ENCODE measurements around the gene B4GALNT2. TPM values are rescaled to one million over a fixed set of nuclear protein-coding genes. Genes with fewer than 3 reads are reported as not detected.
A peak's percentile ranks its signal among the peaks of the same experiment; 100 is the strongest.
"Not testable (repeated sequence)": the region's sequence is repeated elsewhere in the genome, so short reads cannot be mapped to it uniquely, and the experiment has no call there.

The B4GALNT2 gene
- total RNA-seq, 3 donors from 2014 or later (not counting 1 experiment from before 2014, with no cell fraction given): 0.05 TPM; not detected in 1

GRCh38 chr17:49162866-49163265, 30.3 kb downstream of the B4GALNT2 start:
- Histone ChIP-seq H3K9me3 (ENCODE audit: control insufficient read depth, insufficient read depth, low read length) (no peaks in the 10 kb centered on the region), H3K36me3 (ENCODE audit: control insufficient read depth, insufficient read depth, low read length) (no peaks in the 10 kb centered on the region), H3K27me3 (ENCODE audit: control insufficient read depth, insufficient read depth, low read length) (peaks cover 4% of the 10 kb centered on the region), H3K27ac (ENCODE audit: low read length) (no peak overlapping the region), H3K4me1 (ENCODE audit: control insufficient read depth, insufficient read depth, low read length) (no peaks in the 10 kb centered on the region), H3K4me3 (ENCODE audit: low read length) (no peak overlapping the region)
- ATAC-seq (no peak), DNase-seq (no peak)
- H3K27ac Mint-ChIP-seq: no peak overlapping the region
- TF ChIP-seq CTCF (IDR thresholded peaks at IDR 0.05): no peak
- no peaks in the 10 kb centered on the region for H3K9me3 Mint-ChIP-seq
- intact Hi-C loops (cut with micrococcal nuclease): no loop called here
- WGBS (ENCODE audit: insufficient coverage): 81% methylated on average over 4 of the region's 4 CpGs
- H3K36me3 Mint-ChIP-seq: no peaks in the 10 kb centered on the region
- no peaks in the 10 kb centered on the region for H3K4me1 Mint-ChIP-seq
- H3K4me3 Mint-ChIP-seq: no peak overlapping the region
- H3K27me3 Mint-ChIP-seq (ENCODE audit: low read depth in 2 of 2): peaks cover 36 to 40% of the 10 kb centered on the region in 2 donors

GRCh38 chr17:49165143-49165542, 32.6 kb downstream of the B4GALNT2 start:
- H3K27ac ChIP-seq (ENCODE audit: low read length): no peak overlapping the region
- H3K36me3 ChIP-seq (ENCODE audit: control insufficient read depth, insufficient read depth, low read length): no peaks in the 10 kb centered on the region
- Mint-ChIP-seq H3K27me3 (ENCODE audit: low read depth in 2 of 2) (peaks cover 39 to 40% of the 10 kb centered on the region in 2 donors), H3K27ac (no peak overlapping the region), H3K4me1 (no peaks in the 10 kb centered on the region), H3K36me3 (no peaks in the 10 kb centered on the region), H3K4me3 (no peak overlapping the region), H3K9me3 (no peaks in the 10 kb centered on the region)
- H3K27me3 ChIP-seq (ENCODE audit: control insufficient read depth, insufficient read depth, low read length): peaks cover 17% of the 10 kb centered on the region
- ATAC-seq (no peak), DNase-seq (no peak)
- intact Hi-C loops (cut with micrococcal nuclease): no loop called here
- 91% methylated on average over 2 of the region's 2 CpGs for WGBS (ENCODE audit: insufficient coverage)
- no peak overlapping the region for H3K4me3 ChIP-seq (ENCODE audit: low read length)
- H3K4me1 ChIP-seq (ENCODE audit: control insufficient read depth, insufficient read depth, low read length): no peaks in the 10 kb centered on the region
- no peak for TF ChIP-seq CTCF (IDR thresholded peaks at IDR 0.05)
- H3K9me3 ChIP-seq (ENCODE audit: control insufficient read depth, insufficient read depth, low read length): no peaks in the 10 kb centered on the region

GRCh38 chr17:49168706-49169105, 36.1 kb downstream of the B4GALNT2 start:
- H3K4me3 Mint-ChIP-seq: no peak overlapping the region
- intact Hi-C loops (cut with micrococcal nuclease): no loop called here
- DNase-seq (no peak), ATAC-seq (no peak)
- no peaks in the 10 kb centered on the region for H3K9me3 ChIP-seq (ENCODE audit: control insufficient read depth, insufficient read depth, low read length)
- TF ChIP-seq CTCF (IDR thresholded peaks at IDR 0.05): no peak
- H3K27me3 Mint-ChIP-seq (ENCODE audit: low read depth in 2 of 2): peaks cover 54 to 70% of the 10 kb centered on the region in 2 donors
- no peak overlapping the region for H3K27ac ChIP-seq (ENCODE audit: low read length)
- H3K4me1 ChIP-seq (ENCODE audit: control insufficient read depth, insufficient read depth, low read length): no peaks in the 10 kb centered on the region
- 73% methylated on average over 9 of the region's 9 CpGs for WGBS (ENCODE audit: insufficient coverage)
- no peak overlapping the region for H3K4me3 ChIP-seq (ENCODE audit: low read length)
- no peak overlapping the region for H3K27ac Mint-ChIP-seq
- H3K9me3 Mint-ChIP-seq: no peaks in the 10 kb centered on the region
- H3K36me3 Mint-ChIP-seq: peaks cover 15% of the 10 kb centered on the region
- no peaks in the 10 kb centered on the region for H3K36me3 ChIP-seq (ENCODE audit: control insufficient read depth, insufficient read depth, low read length)
- no peaks in the 10 kb centered on the region for H3K4me1 Mint-ChIP-seq
- H3K27me3 ChIP-seq (ENCODE audit: control insufficient read depth, insufficient read depth, low read length): peaks cover 17% of the 10 kb centered on the region

- H3K36me3 Mint-ChIP-seq: peaks cover 24% of the 10 kb centered on the region
- Histone ChIP-seq H3K27me3 (ENCODE audit: control insufficient read depth, insufficient read depth, low read length) (peaks cover 17% of the 10 kb centered on the region), H3K36me3 (ENCODE audit: control insufficient read depth, insufficient read depth, low read length) (no peaks in the 10 kb centered on the region), H3K27ac (ENCODE audit: low read length) (no peak overlapping the region), H3K4me1 (ENCODE audit: control insufficient read depth, insufficient read depth, low read length) (no peaks in the 10 kb centered on the region), H3K9me3 (ENCODE audit: control insufficient read depth, insufficient read depth, low read length) (peaks cover under 1% of the 10 kb centered on the region), H3K4me3 (ENCODE audit: low read length) (no peak overlapping the region)
- no peak overlapping the region for H3K4me3 Mint-ChIP-seq
- H3K27ac Mint-ChIP-seq: no peak overlapping the region
- TF ChIP-seq CTCF (IDR thresholded peaks at IDR 0.05): no peak
- ATAC-seq (peak in 1 of 3 donors; percentile 17), DNase-seq (no peak)
- H3K9me3 Mint-ChIP-seq: peaks cover 0 to 2% of the 10 kb centered on the region in 2 donors
- WGBS (ENCODE audit: insufficient coverage): 85% methylated on average over 2 of the region's 2 CpGs
- no peaks in the 10 kb centered on the region for H3K4me1 Mint-ChIP-seq
- intact Hi-C loops (cut with micrococcal nuclease): no loop called here
- H3K27me3 Mint-ChIP-seq (ENCODE audit: low read depth in 2 of 2): peaks cover 54 to 82% of the 10 kb centered on the region in 2 donors
These were observed 37.6 kb downstream of the B4GALNT2 start for GRCh38 chr17:49170216-49170615.

GRCh38 chr17:49170711-49171110, 38.1 kb downstream of the B4GALNT2 start:
- H3K4me1 Mint-ChIP-seq; H3K36me3 ChIP-seq (ENCODE audit: control insufficient read depth, insufficient read depth, low read length); H3K9me3 Mint-ChIP-seq; H3K9me3 ChIP-seq (ENCODE audit: control insufficient read depth, insufficient read depth, low read length); H3K27ac ChIP-seq (ENCODE audit: low read length); H3K4me1 ChIP-seq (ENCODE audit: control insufficient read depth, insufficient read depth, low read length); H3K4me3 ChIP-seq (ENCODE audit: low read length); DNase-seq; H3K4me3 Mint-ChIP-seq; ATAC-seq; intact Hi-C loops (cut with micrococcal nuclease); H3K27ac Mint-ChIP-seq: not testable (repeated sequence)
- peaks cover 16% of the 10 kb centered on the region for H3K27me3 ChIP-seq (ENCODE audit: control insufficient read depth, insufficient read depth, low read length)
- H3K36me3 Mint-ChIP-seq: peaks cover 29% of the 10 kb centered on the region
- 92% methylated on average over 2 of the region's 3 CpGs for WGBS (ENCODE audit: insufficient coverage)
- H3K27me3 Mint-ChIP-seq (ENCODE audit: low read depth in 2 of 2): peaks cover 50 to 84% of the 10 kb centered on the region in 2 donors

All from natural killer cell (primary cell).